ENCODE measurements around the gene CAPS2. TPM values are rescaled to one million over a fixed set of nuclear protein-coding genes. Genes with fewer than 3 reads are reported as not detected.

Gene CAPS2
- polyA plus RNA-seq, 1 donor (not counting 4 experiments of a cell fraction or from before 2014, with no cell fraction given), result 2.2 TPM

DNA sequence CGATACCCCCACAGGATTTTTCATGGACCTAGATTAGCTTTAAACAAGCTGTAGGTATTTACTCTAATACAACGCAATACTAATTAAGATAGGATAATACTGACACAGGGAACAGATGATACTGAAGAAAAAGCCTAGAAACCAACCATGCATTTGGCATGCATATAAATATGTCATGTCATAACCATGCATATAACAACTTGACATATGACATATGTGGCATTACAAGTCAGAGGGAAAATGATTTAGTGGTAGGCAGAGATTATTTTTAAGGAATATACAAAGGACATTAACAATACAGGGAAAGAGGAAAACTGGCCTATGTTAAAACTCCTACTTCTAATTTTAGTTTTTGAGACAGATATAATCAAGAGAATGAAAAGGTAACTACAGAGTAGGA lies 27.9 kb downstream of the CAPS2 start:
- H3K9me1 ChIP-seq (ENCODE audit: control insufficient read depth, extremely low read depth, insufficient read depth, low read length), result no peaks in the 10 kb centered on the region
- H3K9ac ChIP-seq (ENCODE audit: control insufficient read depth, extremely low read depth, insufficient read depth, low read length), result no peak overlapping the region
- H3K36me3 ChIP-seq (ENCODE audit: control insufficient read depth in 2 of 2, extremely low read depth in 1 of 2, insufficient read depth in 2 of 2, low read length in 2 of 2), result no peaks in the 10 kb centered on the region
- DNase-seq (ENCODE audit: low read depth, low spot score), result no peak
- TF ChIP-seq, protein P1, sequence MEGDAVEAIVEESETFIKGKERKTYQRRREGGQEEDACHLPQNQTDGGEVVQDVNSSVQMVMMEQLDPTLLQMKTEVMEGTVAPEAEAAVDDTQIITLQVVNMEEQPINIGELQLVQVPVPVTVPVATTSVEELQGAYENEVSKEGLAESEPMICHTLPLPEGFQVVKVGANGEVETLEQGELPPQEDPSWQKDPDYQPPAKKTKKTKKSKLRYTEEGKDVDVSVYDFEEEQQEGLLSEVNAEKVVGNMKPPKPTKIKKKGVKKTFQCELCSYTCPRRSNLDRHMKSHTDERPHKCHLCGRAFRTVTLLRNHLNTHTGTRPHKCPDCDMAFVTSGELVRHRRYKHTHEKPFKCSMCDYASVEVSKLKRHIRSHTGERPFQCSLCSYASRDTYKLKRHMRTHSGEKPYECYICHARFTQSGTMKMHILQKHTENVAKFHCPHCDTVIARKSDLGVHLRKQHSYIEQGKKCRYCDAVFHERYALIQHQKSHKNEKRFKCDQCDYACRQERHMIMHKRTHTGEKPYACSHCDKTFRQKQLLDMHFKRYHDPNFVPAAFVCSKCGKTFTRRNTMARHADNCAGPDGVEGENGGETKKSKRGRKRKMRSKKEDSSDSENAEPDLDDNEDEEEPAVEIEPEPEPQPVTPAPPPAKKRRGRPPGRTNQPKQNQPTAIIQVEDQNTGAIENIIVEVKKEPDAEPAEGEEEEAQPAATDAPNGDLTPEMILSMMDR (optimal IDR thresholded peaks at IDR 0.05 in 1 of 3, IDR thresholded peaks at IDR 0.05 in 1 of 3, conservative IDR thresholded peaks at IDR 0.05 in 1 of 3; ENCODE audit: extremely low read depth in 1 of 3, insufficient read depth in 2 of 3, low read length in 3 of 3), result no peak
- no peak for TF ChIP-seq EZH2 (IDR thresholded peaks at IDR 0.05; ENCODE audit: low read length)
- H3K4me1 ChIP-seq (ENCODE audit: control insufficient read depth, extremely low read depth, insufficient read depth, low read length), result no peaks in the 10 kb centered on the region
- no peak for FAIRE-seq
- no peak overlapping the region for H3K4me3 ChIP-seq (ENCODE audit: control insufficient read depth in 2 of 3, extremely low read depth in 1 of 3, insufficient read depth in 2 of 3, low read depth in 1 of 3, low read length in 3 of 3)
- H3K27me3 ChIP-seq (ENCODE audit: control insufficient read depth, extremely low read depth, insufficient read depth, low read length), result no peaks in the 10 kb centered on the region
- H4K20me1 ChIP-seq (ENCODE audit: control insufficient read depth, extremely low read depth, insufficient read depth, low read length), result no peaks in the 10 kb centered on the region
- H3K79me2 ChIP-seq (ENCODE audit: control insufficient read depth, insufficient read depth, low read length), result no peaks in the 10 kb centered on the region
- H2AFZ ChIP-seq (ENCODE audit: control insufficient read depth, low read length), result no peak overlapping the region
- H3K4me2 ChIP-seq (ENCODE audit: control insufficient read depth, extremely low read depth, insufficient read depth, low read depth, low read length), result no peak overlapping the region
- dilution Hi-C loops (cut with MboI; ENCODE audit: extremely low pct_ligation_motif_present, low sequenced_read_pairs), result no loop called here
- no peaks in the 10 kb centered on the region for H3K9me3 ChIP-seq (ENCODE audit: control insufficient read depth, low read depth, low read length)
- H3K27ac ChIP-seq (ENCODE audit: control insufficient read depth, insufficient read depth, low read length), result no peak overlapping the region

DNA sequence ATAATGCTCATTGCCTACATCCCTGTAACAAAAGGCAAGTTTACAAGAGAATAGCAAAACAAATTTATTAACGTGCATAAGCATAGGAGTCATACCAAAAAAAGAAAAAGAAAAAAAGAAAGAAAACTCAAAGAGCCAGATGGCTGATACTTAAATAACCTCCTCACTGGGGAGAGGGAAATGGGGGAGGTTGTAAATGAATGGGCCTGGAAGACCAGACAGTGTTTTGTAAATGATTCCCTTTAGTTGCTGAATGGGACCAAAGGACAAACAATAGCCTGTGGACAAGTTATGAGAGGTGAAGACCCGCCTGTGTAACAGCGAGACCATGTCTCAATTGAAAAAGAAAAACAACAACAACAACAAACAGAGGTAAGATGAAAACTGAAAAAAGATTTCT lies 35.3 kb downstream of the CAPS2 start:
- TF ChIP-seq, protein P1 (optimal IDR thresholded peaks at IDR 0.05 in 1 of 3, IDR thresholded peaks at IDR 0.05 in 1 of 3, conservative IDR thresholded peaks at IDR 0.05 in 1 of 3; ENCODE audit: extremely low read depth in 1 of 3, insufficient read depth in 2 of 3, low read length in 3 of 3), result no peak

More for the DNA sequence above, 35.3 kb downstream of the CAPS2 start:
- Histone ChIP-seq H2AFZ (ENCODE audit: control insufficient read depth, low read length) (no peak overlapping the region), H3K79me2 (ENCODE audit: control insufficient read depth, insufficient read depth, low read length) (no peaks in the 10 kb centered on the region), H3K9ac (ENCODE audit: control insufficient read depth, extremely low read depth, insufficient read depth, low read length) (no peak overlapping the region), H4K20me1 (ENCODE audit: control insufficient read depth, extremely low read depth, insufficient read depth, low read length) (no peaks in the 10 kb centered on the region), H3K36me3 (ENCODE audit: control insufficient read depth in 2 of 2, extremely low read depth in 1 of 2, insufficient read depth in 2 of 2, low read length in 2 of 2) (no peaks in the 10 kb centered on the region), H3K9me1 (ENCODE audit: control insufficient read depth, extremely low read depth, insufficient read depth, low read length) (no peaks in the 10 kb centered on the region), H3K27me3 (ENCODE audit: control insufficient read depth, extremely low read depth, insufficient read depth, low read length) (no peaks in the 10 kb centered on the region), H3K27ac (ENCODE audit: control insufficient read depth, insufficient read depth, low read length) (no peak overlapping the region), H3K4me2 (ENCODE audit: control insufficient read depth, extremely low read depth, insufficient read depth, low read depth, low read length) (no peak overlapping the region), H3K4me1 (ENCODE audit: control insufficient read depth, extremely low read depth, insufficient read depth, low read length) (no peaks in the 10 kb centered on the region), H3K9me3 (ENCODE audit: control insufficient read depth, low read depth, low read length) (no peaks in the 10 kb centered on the region), H3K4me3 (ENCODE audit: control insufficient read depth in 2 of 3, extremely low read depth in 1 of 3, insufficient read depth in 2 of 3, low read depth in 1 of 3, low read length in 3 of 3) (no peak overlapping the region)
- dilution Hi-C loops (cut with MboI; ENCODE audit: extremely low pct_ligation_motif_present, low sequenced_read_pairs), result no loop called here
- FAIRE-seq, result no peak
- DNase-seq (ENCODE audit: low read depth, low spot score), result no peak
